ENCODE data around the gene TRAF2.

Gene TRAF2

GRCh38 chr9:136949817-136950655, 63.7 kb downstream of the TRAF2 start:
- DNase-seq (ENCODE audit: low read depth, low spot score): no peak
- peak overlapping the region; percentile 58 for H3K4me3 ChIP-seq (ENCODE audit: low read depth, low read length)
- TF ChIP-seq CTCF (IDR thresholded peaks at IDR 0.05; ENCODE audit: insufficient read depth, low read length, missing control alignments): no peak
- ChIA-PET POLR2A (interaction anchor here (1.1 kb wide), 1 partner anchor 103 kb away, joined by 3 read pairs; no protein-coding TSS in a partner anchor), CTCF (interaction anchor here (1.3 to 6.3 kb wide), 3 partner anchors 79 to 86 kb away, joined by 4 to 148 read pairs (median 4); no protein-coding TSS in a partner anchor)

GRCh38 chr9:136950656-136951276, 64.5 kb downstream of the TRAF2 start:
- CTCF ChIA-PET: interaction anchor here (1.3 to 1.9 kb wide), 2 partner anchors 78 to 84 kb away, joined by 4 read pairs; no protein-coding TSS in a partner anchor
- no peak for DNase-seq (ENCODE audit: low read depth, low spot score)
- no peak for TF ChIP-seq CTCF (IDR thresholded peaks at IDR 0.05; ENCODE audit: insufficient read depth, low read length, missing control alignments)
- no peak overlapping the region for H3K4me3 ChIP-seq (ENCODE audit: low read depth, low read length)
- POLR2A ChIA-PET: interaction anchor here (1.1 kb wide), 1 partner anchor 103 kb away, joined by 3 read pairs; no protein-coding TSS in a partner anchor

GRCh38 chr9:136951541-136952320, 65.4 kb downstream of the TRAF2 start, which contains the start of gene LCN12:
Gene LCN12 (plus strand): TSS chr9:136952273. CDS start chr9:136952328, 55 bp downstream.
- TF ChIP-seq CTCF (IDR thresholded peaks at IDR 0.05; ENCODE audit: insufficient read depth, low read length, missing control alignments): no peak
- POLR2A ChIA-PET: no interaction called here
- CTCF ChIA-PET: interaction anchor here (1.3 to 1.9 kb wide), 2 partner anchors 77 to 83 kb away, joined by 4 read pairs; no protein-coding TSS in a partner anchor
- DNase-seq (ENCODE audit: low read depth, low spot score): no peak
- no peak within 1 kb of the TSS for H3K4me3 ChIP-seq (ENCODE audit: low read depth, low read length)

- POLR2A ChIA-PET: no interaction called here
- CTCF ChIA-PET: interaction anchor here (1.0 kb wide), 1 partner anchor 83 kb away, joined by 5 read pairs; no protein-coding TSS in a partner anchor
- DNase-seq (ENCODE audit: low read depth, low spot score): no peak
- no peak for TF ChIP-seq CTCF (IDR thresholded peaks at IDR 0.05; ENCODE audit: insufficient read depth, low read length, missing control alignments)
- H3K4me3 ChIP-seq (ENCODE audit: low read depth, low read length): no peak overlapping the region
Measured at GRCh38 chr9:136952321-136952850, 66.1 kb downstream of the TRAF2 start.

- no peak for TF ChIP-seq CTCF (IDR thresholded peaks at IDR 0.05; ENCODE audit: insufficient read depth, low read length, missing control alignments)
- CTCF ChIA-PET: interaction anchor here (1.0 to 3.4 kb wide), 2 partner anchors 8 to 82 kb away, joined by 5 to 16 read pairs; partner anchors contain the start of genes C8G and FBXW5
- H3K4me3 ChIP-seq (ENCODE audit: low read depth, low read length): no peak overlapping the region
- DNase-seq (ENCODE audit: low read depth, low spot score): no peak
- POLR2A ChIA-PET: no interaction called here
Measured at GRCh38 chr9:136952876-136953770, 66.8 kb downstream of the TRAF2 start.

Data from AG04449 (cell line).